Tibial nerve (tissue), 4 donors: ENCODE results near the gene NFX1. TPM values are rescaled to one million over a fixed set of nuclear protein-coding genes. Genes with fewer than 3 reads are reported as not detected.

ENCODE experiments used
- DNase-seq, 2 donors: peaks; one replicate each; pipeline ENCODE4 v3.0.0-alpha.2; 2019; ENCODE audit warnings: low spot score in 2 of 2
- H3K27ac ChIP-seq, 4 donors: fragments of 200-600 bp; sonication (generic) in 3 of 4; one replicate each; pipeline ENCODE4 v1.5.1; 2017 to 2019; ENCODE audit warnings: mild to moderate bottlenecking in 1 of 4
- H3K27me3 ChIP-seq, 2 donors: fragments of 200-600 bp; sonication (generic) in 1 of 2; one replicate each; pipeline versions ENCODE4 v1.5.1 to v1.6.0; 2017 to 2019
- H3K36me3 ChIP-seq, 3 donors: fragments of 200-600 bp; sonication (generic); one replicate each; pipeline ENCODE4 v1.5.1; 2018 to 2019
- H3K4me1 ChIP-seq, 4 donors: fragments of 200-600 bp; sonication (generic) in 3 of 4; one replicate each; pipeline ENCODE4 v1.5.1; 2017 to 2019
- H3K4me3 ChIP-seq, 4 donors: fragments of 200-600 bp; sonication (generic) in 3 of 4; one replicate each; pipeline ENCODE4 v1.5.1; 2017 to 2019; ENCODE audit warnings: mild to moderate bottlenecking in 1 of 4, moderate library complexity in 1 of 4
- H3K9me3 ChIP-seq, 4 donors: fragments of 200-600 bp; sonication (generic) in 3 of 4; one replicate each; pipeline ENCODE4 v1.5.1; 2017 to 2019
- CTCF ChIP-seq, 5 experiments: fragments of 200-600 bp in 3 of 5; fragments of 450-650 bp in 2 of 5; sonication (generic) in 3 of 5; IDR thresholded peaks; one replicate each; pipeline ENCODE4 v1.5.1; 2016 to 2019; ENCODE audit warnings: antibody characterized with exemption in 5 of 5, mild to moderate bottlenecking in 3 of 5, moderate library complexity in 2 of 5
- EP300 ChIP-seq, 2 donors: sonication (generic); formaldehyde crosslinking; IDR thresholded peaks; one replicate each; pipeline ENCODE4 v1.6.1; 2017; ENCODE audit warnings: antibody characterized with exemption in 2 of 2, mild to moderate bottlenecking in 1 of 2
- POLR2A ChIP-seq, 2 donors: fragments of 450-650 bp; IDR thresholded peaks; one replicate each; pipeline ENCODE4 v1.6.1; 2017; ENCODE audit warnings: antibody characterized with exemption in 2 of 2, mild to moderate bottlenecking in 2 of 2, moderate library complexity in 2 of 2
- WGBS, 2 donors: methylation state at CpG; one replicate each; pipeline ENCODE4 v1.1.5; 2018; 5-methylcytosine and 5-hydroxymethylcytosine counted together
- total RNA-seq, 4 donors: library from RNA; depleted of rRNA; stranded (reverse); fragments of >200 nt; gene quantifications; one replicate each; pipeline ENCODE4 v1.1.0, GENCODE V29; 2016

Gene NFX1
- total RNA-seq, 4 donors from 2014 or later, result 35.2 to 45.9 (median 40.5) TPM

GRCh38 chr9:33306037-33306436 is 15.7 kb downstream of the NFX1 start:
- TF ChIP-seq POLR2A (IDR thresholded peaks at IDR 0.05) (no peak), CTCF (IDR thresholded peaks at IDR 0.05) (no peak), EP300 (IDR thresholded peaks at IDR 0.05) (no peak)
- H3K36me3 ChIP-seq, result peaks cover 0 to 100% (median 36%) of the 10 kb centered on the region in 3 donors
- 88 to 89% methylated on average over 3 of the region's 3 CpGs for WGBS, 2 donors
- DNase-seq, result no peak
- H3K4me1 ChIP-seq, result no peaks in the 10 kb centered on the region
- no peak overlapping the region for H3K27ac ChIP-seq
- no peaks in the 10 kb centered on the region for H3K27me3 ChIP-seq
- no peaks in the 10 kb centered on the region for H3K9me3 ChIP-seq
- H3K4me3 ChIP-seq, result no peak overlapping the region

GRCh38 chr9:33307067-33307466 is 16.8 kb downstream of the NFX1 start:
- H3K9me3 ChIP-seq, result no peaks in the 10 kb centered on the region
- no peak overlapping the region for H3K27ac ChIP-seq
- no peak overlapping the region for H3K4me3 ChIP-seq
- no peaks in the 10 kb centered on the region for H3K27me3 ChIP-seq
- 92 to 94% methylated on average over 1 of the region's 1 CpG for WGBS, 2 donors
- peaks cover 0 to 100% (median 36%) of the 10 kb centered on the region in 3 donors for H3K36me3 ChIP-seq
- TF ChIP-seq CTCF (IDR thresholded peaks at IDR 0.05), result no peak
- DNase-seq, result no peak
- H3K4me1 ChIP-seq, result no peaks in the 10 kb centered on the region

- Histone ChIP-seq H3K27me3 (no peaks in the 10 kb centered on the region), H3K4me3 (no peak overlapping the region), H3K27ac (no peak overlapping the region), H3K36me3 (peaks cover 0 to 100% (median 17%) of the 10 kb centered on the region in 3 donors), H3K9me3 (no peaks in the 10 kb centered on the region), H3K4me1 (no peaks in the 10 kb centered on the region)
- 90 to 100% methylated on average over 1 of the region's 1 CpG for WGBS, 2 donors
- no peak for TF ChIP-seq POLR2A (IDR thresholded peaks at IDR 0.05)
- no peak for TF ChIP-seq EP300 (IDR thresholded peaks at IDR 0.05)
- no peak for TF ChIP-seq CTCF (IDR thresholded peaks at IDR 0.05)
- DNase-seq, result no peak
Observed at GRCh38 chr9:33309903-33310302, 19.6 kb downstream of the NFX1 start.

GRCh38 chr9:33310748-33311147 is 20.4 kb downstream of the NFX1 start:
- WGBS, 2 donors, result 84 to 94% methylated on average over 2 of the region's 2 CpGs

GRCh38 chr9:33311953-33312352 is 21.6 kb downstream of the NFX1 start:
- DNase-seq, result no peak
- no peak overlapping the region for H3K27ac ChIP-seq
- TF ChIP-seq POLR2A (IDR thresholded peaks at IDR 0.05), result no peak
- no peak for TF ChIP-seq EP300 (IDR thresholded peaks at IDR 0.05)
- TF ChIP-seq CTCF (IDR thresholded peaks at IDR 0.05), result no peak
- 85 to 93% methylated on average over 2 of the region's 2 CpGs for WGBS, 2 donors
- no peaks in the 10 kb centered on the region for H3K9me3 ChIP-seq
- H3K27me3 ChIP-seq, result no peaks in the 10 kb centered on the region
- no peaks in the 10 kb centered on the region for H3K4me1 ChIP-seq
- H3K4me3 ChIP-seq, result no peak overlapping the region
- peaks cover 0 to 100% (median 16%) of the 10 kb centered on the region in 3 donors for H3K36me3 ChIP-seq

More at GRCh38 chr9:33310748-33311147, 20.4 kb downstream of the NFX1 start:
- Histone ChIP-seq H3K4me1 (no peaks in the 10 kb centered on the region), H3K9me3 (no peaks in the 10 kb centered on the region), H3K27me3 (no peaks in the 10 kb centered on the region), H3K36me3 (peaks cover 0 to 100% (median 17%) of the 10 kb centered on the region in 3 donors), H3K27ac (no peak overlapping the region), H3K4me3 (no peak overlapping the region)
- no peak for DNase-seq
- TF ChIP-seq POLR2A (IDR thresholded peaks at IDR 0.05) (no peak), CTCF (IDR thresholded peaks at IDR 0.05) (no peak), EP300 (IDR thresholded peaks at IDR 0.05) (no peak)
